GM12873 (cell line): ENCODE data around the gene ADIG.

Experiments used
- TF ChIP-seq, protein P1 (sequence below): IDR thresholded peaks from 2 replicates; pipeline ENCODE4 v1.5.1; 2012; ENCODE audit warnings: low read depth, mild to moderate bottlenecking, moderate library complexity, low read length, control low read depth; ENCODE audit not compliant: insufficient read depth; ENCODE audit errors: missing control alignments

ADIG gene

DNA sequence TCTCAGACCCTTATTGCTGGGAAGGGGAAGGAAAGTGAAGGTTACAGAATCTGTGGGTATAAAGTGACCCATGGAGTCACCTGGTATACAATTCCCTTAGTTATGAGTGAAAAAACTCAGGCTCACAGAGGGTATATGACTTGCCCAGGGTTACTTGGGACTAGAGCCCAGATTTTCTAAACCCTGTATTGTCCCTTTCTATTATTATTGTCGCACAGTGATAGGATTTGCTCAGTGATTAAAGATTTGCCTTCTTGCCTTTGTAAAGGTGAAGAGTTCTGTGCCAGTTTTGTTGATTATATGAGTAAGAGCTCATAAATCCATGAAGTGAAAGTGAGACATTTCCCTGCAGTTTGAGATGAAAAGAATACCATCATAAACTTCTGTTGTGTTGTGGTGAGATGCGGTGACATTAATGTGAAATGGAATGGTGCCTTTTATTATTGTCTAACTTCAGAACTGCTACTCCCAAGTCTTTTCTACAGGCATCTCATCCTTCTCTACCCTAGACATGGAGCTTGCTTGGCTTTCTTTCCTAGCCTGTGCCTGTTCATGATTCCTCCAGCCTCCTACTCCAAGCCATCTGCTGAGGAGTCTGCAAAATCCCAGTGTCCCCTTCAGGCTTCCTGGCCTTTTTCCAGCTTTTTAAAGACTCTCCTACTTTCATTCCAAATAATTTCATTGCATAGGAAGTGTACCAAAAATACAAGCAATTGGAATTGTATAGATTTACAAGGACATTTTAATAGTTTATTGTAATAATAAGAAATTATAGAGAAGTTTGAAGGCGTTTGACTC lies 33.5 kb upstream of the ADIG start:
- TF ChIP-seq, protein P1, sequence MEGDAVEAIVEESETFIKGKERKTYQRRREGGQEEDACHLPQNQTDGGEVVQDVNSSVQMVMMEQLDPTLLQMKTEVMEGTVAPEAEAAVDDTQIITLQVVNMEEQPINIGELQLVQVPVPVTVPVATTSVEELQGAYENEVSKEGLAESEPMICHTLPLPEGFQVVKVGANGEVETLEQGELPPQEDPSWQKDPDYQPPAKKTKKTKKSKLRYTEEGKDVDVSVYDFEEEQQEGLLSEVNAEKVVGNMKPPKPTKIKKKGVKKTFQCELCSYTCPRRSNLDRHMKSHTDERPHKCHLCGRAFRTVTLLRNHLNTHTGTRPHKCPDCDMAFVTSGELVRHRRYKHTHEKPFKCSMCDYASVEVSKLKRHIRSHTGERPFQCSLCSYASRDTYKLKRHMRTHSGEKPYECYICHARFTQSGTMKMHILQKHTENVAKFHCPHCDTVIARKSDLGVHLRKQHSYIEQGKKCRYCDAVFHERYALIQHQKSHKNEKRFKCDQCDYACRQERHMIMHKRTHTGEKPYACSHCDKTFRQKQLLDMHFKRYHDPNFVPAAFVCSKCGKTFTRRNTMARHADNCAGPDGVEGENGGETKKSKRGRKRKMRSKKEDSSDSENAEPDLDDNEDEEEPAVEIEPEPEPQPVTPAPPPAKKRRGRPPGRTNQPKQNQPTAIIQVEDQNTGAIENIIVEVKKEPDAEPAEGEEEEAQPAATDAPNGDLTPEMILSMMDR = no peak

- TF ChIP-seq, protein P1 = no peak
Observed at GRCh38 chr20:38548356-38549083, 32.5 kb upstream of the ADIG start.

DNA sequence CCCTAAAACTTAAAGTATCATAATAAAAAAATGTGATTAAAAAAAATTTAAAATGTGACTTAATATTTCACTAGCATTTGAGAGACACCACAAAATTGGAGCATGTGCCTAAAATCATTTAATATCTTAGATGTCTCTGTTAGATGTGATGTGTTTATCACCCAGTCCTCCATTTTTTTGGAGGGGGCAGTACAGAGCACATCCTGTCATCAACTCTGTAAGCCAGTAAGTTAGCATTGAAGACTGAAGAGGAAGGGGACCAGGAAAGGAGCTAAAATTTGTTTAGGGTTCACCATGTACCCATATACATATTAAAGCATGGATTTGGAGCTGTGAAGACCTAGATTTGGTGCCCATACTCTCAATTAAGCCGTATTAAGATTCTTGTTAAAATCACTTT lies 30.7 kb upstream of the ADIG start:
- TF ChIP-seq, protein P1 = peak; percentile 23

DNA sequence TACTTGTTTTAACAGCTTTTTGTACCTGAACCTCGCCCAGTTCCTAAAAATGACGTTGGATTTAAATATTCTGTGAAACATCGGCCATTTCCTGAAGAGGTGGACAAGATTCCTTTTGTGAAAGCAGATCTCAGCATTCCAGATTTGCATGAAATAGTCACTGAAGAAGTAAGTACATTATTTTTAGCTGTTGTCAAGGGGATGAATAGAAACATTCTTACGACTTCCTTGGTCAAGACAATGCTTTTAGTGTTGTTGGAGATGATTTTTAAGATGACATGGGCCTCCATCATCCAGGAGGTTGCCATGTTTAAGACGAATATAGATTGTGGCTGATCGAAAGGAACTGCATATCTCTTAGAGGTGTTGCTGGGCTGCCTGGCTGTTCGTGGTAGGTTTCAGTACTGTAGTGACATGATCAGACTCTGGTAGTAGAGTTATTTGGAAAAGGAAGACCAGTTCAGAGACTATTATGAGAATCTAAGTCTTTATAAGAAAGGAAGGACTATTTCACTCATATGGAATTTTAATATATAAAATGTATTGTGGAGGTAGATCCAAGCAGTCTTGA lies 29.9 kb upstream of the ADIG start:
- TF ChIP-seq, protein P1 = no peak

GRCh38 chr20:38554986-38555385 lies 26.0 kb upstream of the ADIG start:
- TF ChIP-seq, protein P1 = no peak

- TF ChIP-seq, protein P1 = no peak
Observed at GRCh38 chr20:38555395-38555794, 25.6 kb upstream of the ADIG start.

DNA sequence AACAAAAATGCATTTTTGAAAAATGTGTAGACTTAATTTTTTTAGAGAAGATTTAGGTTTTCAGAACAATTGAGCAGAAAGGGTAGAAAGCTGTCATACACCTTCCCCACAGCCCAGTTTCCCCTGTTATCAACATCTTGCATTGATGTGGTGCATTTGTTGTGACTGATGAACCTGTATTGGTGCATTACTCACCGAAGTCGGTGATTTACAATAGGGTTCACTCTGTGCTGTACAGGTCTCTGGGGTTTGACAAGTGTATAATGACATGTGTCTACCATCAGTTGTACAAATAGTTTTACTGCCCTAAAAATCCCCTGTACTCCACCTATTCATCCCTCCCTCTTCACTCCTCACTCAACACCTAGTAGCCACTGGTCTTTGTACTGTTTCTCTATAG lies 23.8 kb upstream of the ADIG start:
- TF ChIP-seq, protein P1 = no peak
